ENCODE results near the gene ERCC2.
"Not testable (repeated sequence)": the region's sequence is repeated elsewhere in the genome, so short reads cannot be mapped to it uniquely, and the experiment has no call there.

ERCC2 gene

GRCh38 chr19:45409557-45409920 lies 39.2 kb upstream of the ERCC2 start:
- Histone ChIP-seq H3K14ac (ENCODE audit: low read length in 2 of 2) (no peak overlapping the region), H3K9ac (ENCODE audit: low read length) (no peak overlapping the region), H4K8ac (ENCODE audit: low read length) (no peak overlapping the region), H3K9me3 (ENCODE audit: control insufficient read depth, low read length) (no peaks in the 10 kb centered on the region), H3K23ac (ENCODE audit: low read length in 2 of 2) (no peak overlapping the region), H2BK120ac (ENCODE audit: low read depth, low read length) (no peak overlapping the region), H3K36me3 (ENCODE audit: control insufficient read depth in 1 of 2, insufficient read depth in 2 of 2, low read depth in 1 of 2, low read length in 2 of 2) (peaks cover 35 to 40% of the 10 kb centered on the region in 2 experiments), H2BK5ac (ENCODE audit: low read depth, low read length, poor library complexity, severe bottlenecking) (no peak overlapping the region), H3K4me2 (ENCODE audit: low read length, poor library complexity, severe bottlenecking) (no peak overlapping the region), H3K27ac (ENCODE audit: low read length, poor library complexity, severe bottlenecking) (no peak overlapping the region), H3K18ac (ENCODE audit: low read depth in 1 of 2, low read length in 2 of 2) (no peak overlapping the region), H3K4ac (ENCODE audit: low read depth in 1 of 2, low read length in 2 of 2) (no peak overlapping the region), H3K27me3 (ENCODE audit: control insufficient read depth in 1 of 2, insufficient read depth in 1 of 2, low read length in 2 of 2) (no peaks in the 10 kb centered on the region), H4K91ac (ENCODE audit: low read length) (no peak overlapping the region), H3K4me3 (ENCODE audit: insufficient read depth in 1 of 2, low read depth in 1 of 2, low read length in 2 of 2) (no peak overlapping the region), H2BK12ac (ENCODE audit: low read length in 2 of 2) (no peak overlapping the region), H2BK15ac (ENCODE audit: low read depth, poor library complexity, severe bottlenecking) (no peak overlapping the region), H3K79me1 (replicated peaks; ENCODE audit: low read length, poor library complexity, severe bottlenecking) (peaks cover 23% of the 10 kb centered on the region), H2AFZ (ENCODE audit: low read depth, low read length) (no peak overlapping the region), H2AK5ac (ENCODE audit: low read length, severe bottlenecking) (no peak overlapping the region), H3K4me1 (ENCODE audit: control insufficient read depth, insufficient read depth, low read depth, low read length) (peaks cover 15% of the 10 kb centered on the region)
- DNase-seq = no peak
- 83% methylated on average over 2 of the region's 4 CpGs for WGBS

GRCh38 chr19:45408830-45409556 lies 38.6 kb upstream of the ERCC2 start:
- DNase-seq = no peak
- whole genome bisulfite sequencing = 96% methylated on average over 15 of the region's 15 CpGs
- Histone ChIP-seq H2AFZ (ENCODE audit: low read depth, low read length) (no peak overlapping the region), H3K4me1 (ENCODE audit: control insufficient read depth, insufficient read depth, low read depth, low read length) (peaks cover 20% of the 10 kb centered on the region), H3K9ac (ENCODE audit: low read length) (no peak overlapping the region), H2BK5ac (ENCODE audit: low read depth, low read length, poor library complexity, severe bottlenecking) (no peak overlapping the region), H3K9me3 (ENCODE audit: control insufficient read depth, low read length) (no peaks in the 10 kb centered on the region), H3K27ac (ENCODE audit: low read length, poor library complexity, severe bottlenecking) (no peak overlapping the region), H2BK12ac (ENCODE audit: low read length in 2 of 2) (no peak overlapping the region), H3K23ac (ENCODE audit: low read length in 2 of 2) (no peak overlapping the region), H3K36me3 (ENCODE audit: control insufficient read depth in 1 of 2, insufficient read depth in 2 of 2, low read depth in 1 of 2, low read length in 2 of 2) (peaks cover 29 to 34% of the 10 kb centered on the region in 2 experiments), H3K18ac (ENCODE audit: low read depth in 1 of 2, low read length in 2 of 2) (no peak overlapping the region), H2AK5ac (ENCODE audit: low read length, severe bottlenecking) (no peak overlapping the region), H4K8ac (ENCODE audit: low read length) (no peak overlapping the region), H3K14ac (ENCODE audit: low read length in 2 of 2) (no peak overlapping the region), H3K27me3 (ENCODE audit: control insufficient read depth in 1 of 2, insufficient read depth in 1 of 2, low read length in 2 of 2) (no peaks in the 10 kb centered on the region), H3K79me1 (replicated peaks; ENCODE audit: low read length, poor library complexity, severe bottlenecking) (peaks cover 24% of the 10 kb centered on the region), H4K91ac (ENCODE audit: low read length) (peak overlapping the region; percentile 12), H3K4me3 (ENCODE audit: insufficient read depth in 1 of 2, low read depth in 1 of 2, low read length in 2 of 2) (no peak overlapping the region), H3K4ac (ENCODE audit: low read depth in 1 of 2, low read length in 2 of 2) (no peak overlapping the region), H2BK120ac (ENCODE audit: low read depth, low read length) (no peak overlapping the region), H2BK15ac (ENCODE audit: low read depth, poor library complexity, severe bottlenecking) (no peak overlapping the region), H3K4me2 (ENCODE audit: low read length, poor library complexity, severe bottlenecking) (no peak overlapping the region)

- H3K4me1 ChIP-seq (ENCODE audit: control insufficient read depth, insufficient read depth, low read depth, low read length) = peaks cover 24% of the 10 kb centered on the region
- no peak overlapping the region for H3K23ac ChIP-seq (ENCODE audit: low read length in 2 of 2)
- no peak overlapping the region for H4K91ac ChIP-seq (ENCODE audit: low read length)
- no peak overlapping the region for H3K9ac ChIP-seq (ENCODE audit: low read length)
- peaks cover 25% of the 10 kb centered on the region for H3K79me1 ChIP-seq (replicated peaks; ENCODE audit: low read length, poor library complexity, severe bottlenecking)
- H3K9me3 ChIP-seq (ENCODE audit: control insufficient read depth, low read length) = no peaks in the 10 kb centered on the region
- no peak overlapping the region for H2BK5ac ChIP-seq (ENCODE audit: low read depth, low read length, poor library complexity, severe bottlenecking)
- H2AFZ ChIP-seq (ENCODE audit: low read depth, low read length) = no peak overlapping the region
- no peaks in the 10 kb centered on the region for H3K27me3 ChIP-seq (ENCODE audit: control insufficient read depth in 1 of 2, insufficient read depth in 1 of 2, low read length in 2 of 2)
- H2BK12ac ChIP-seq (ENCODE audit: low read length in 2 of 2) = no peak overlapping the region
- H4K8ac ChIP-seq (ENCODE audit: low read length) = peak overlapping the region; percentile 39
- H2BK15ac ChIP-seq (ENCODE audit: low read depth, poor library complexity, severe bottlenecking) = peak overlapping the region; percentile 83
- WGBS = 97% methylated on average over 8 of the region's 8 CpGs
- no peak for DNase-seq
- no peak overlapping the region for H3K14ac ChIP-seq (ENCODE audit: low read length in 2 of 2)
- H2BK120ac ChIP-seq (ENCODE audit: low read depth, low read length) = no peak overlapping the region
- H3K4me2 ChIP-seq (ENCODE audit: low read length, poor library complexity, severe bottlenecking) = no peak overlapping the region
- H3K18ac ChIP-seq (ENCODE audit: low read depth in 1 of 2, low read length in 2 of 2) = no peak overlapping the region
- H3K36me3 ChIP-seq (ENCODE audit: control insufficient read depth in 1 of 2, insufficient read depth in 2 of 2, low read depth in 1 of 2, low read length in 2 of 2) = peaks cover 20 to 26% of the 10 kb centered on the region in 2 experiments
- no peak overlapping the region for H3K27ac ChIP-seq (ENCODE audit: low read length, poor library complexity, severe bottlenecking)
- no peak overlapping the region for H3K4ac ChIP-seq (ENCODE audit: low read depth in 1 of 2, low read length in 2 of 2)
- H2AK5ac ChIP-seq (ENCODE audit: low read length, severe bottlenecking) = no peak overlapping the region
- H3K4me3 ChIP-seq (ENCODE audit: insufficient read depth in 1 of 2, low read depth in 1 of 2, low read length in 2 of 2) = no peak overlapping the region
Observed at GRCh38 chr19:45408121-45408520, 37.7 kb upstream of the ERCC2 start.

- Histone ChIP-seq H3K79me1 (replicated peaks; ENCODE audit: low read length, poor library complexity, severe bottlenecking) (peaks cover 30% of the 10 kb centered on the region), H3K4me1 (ENCODE audit: control insufficient read depth, insufficient read depth, low read depth, low read length) (peaks cover 26% of the 10 kb centered on the region), H3K36me3 (ENCODE audit: control insufficient read depth in 1 of 2, insufficient read depth in 2 of 2, low read depth in 1 of 2, low read length in 2 of 2) (peaks cover 15 to 22% of the 10 kb centered on the region in 2 experiments), H3K4me3 (ENCODE audit: insufficient read depth in 1 of 2, low read depth in 1 of 2, low read length in 2 of 2) (peak overlapping the region in 1 of 2 experiments; percentile 97), H3K9ac (ENCODE audit: low read length) (peak overlapping the region; percentile 98)
- H3K14ac ChIP-seq (ENCODE audit: low read length in 2 of 2); H3K4ac ChIP-seq (ENCODE audit: low read depth in 1 of 2, low read length in 2 of 2); H3K27ac ChIP-seq (ENCODE audit: low read length, poor library complexity, severe bottlenecking); H2AFZ ChIP-seq (ENCODE audit: low read depth, low read length); H2AK5ac ChIP-seq (ENCODE audit: low read length, severe bottlenecking); H3K27me3 ChIP-seq (ENCODE audit: control insufficient read depth in 1 of 2, insufficient read depth in 1 of 2, low read length in 2 of 2); H3K23ac ChIP-seq (ENCODE audit: low read length in 2 of 2); H3K9me3 ChIP-seq (ENCODE audit: control insufficient read depth, low read length); H2BK12ac ChIP-seq (ENCODE audit: low read length in 2 of 2); DNase-seq; H2BK5ac ChIP-seq (ENCODE audit: low read depth, low read length, poor library complexity, severe bottlenecking); H2BK15ac ChIP-seq (ENCODE audit: low read depth, poor library complexity, severe bottlenecking); H3K4me2 ChIP-seq (ENCODE audit: low read length, poor library complexity, severe bottlenecking); H4K8ac ChIP-seq (ENCODE audit: low read length); H3K18ac ChIP-seq (ENCODE audit: low read depth in 1 of 2, low read length in 2 of 2); H2BK120ac ChIP-seq (ENCODE audit: low read depth, low read length); H4K91ac ChIP-seq (ENCODE audit: low read length): not testable (repeated sequence)
- WGBS = 81% methylated on average over 5 of the region's 5 CpGs
Observed at GRCh38 chr19:45407585-45407984, 37.2 kb upstream of the ERCC2 start.

Data from mesenchymal stem cell (in vitro differentiated cells and primary cell).